ENCODE results near the gene STIL.

DNA sequence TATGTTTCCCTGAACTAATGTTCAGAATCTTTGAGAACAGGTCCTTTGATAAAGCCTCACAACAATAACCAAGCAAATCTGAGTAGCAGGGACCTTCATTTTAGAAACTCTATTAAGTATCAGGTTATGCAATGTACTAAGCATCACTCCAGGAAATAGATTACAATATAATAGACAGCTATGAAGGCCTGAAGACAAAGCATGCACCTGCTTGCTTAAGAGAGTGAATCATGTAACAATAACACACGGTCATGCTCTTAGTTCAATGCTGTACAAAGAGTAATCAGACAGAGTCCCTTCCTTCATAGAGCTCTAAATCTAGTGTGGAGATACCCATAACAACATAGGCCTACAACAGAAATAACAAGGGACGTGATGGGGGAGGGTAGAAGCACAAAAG is 11.6 kb upstream of the STIL start:
- no peak for TF ChIP-seq GATA3 (IDR thresholded peaks at IDR 0.05; ENCODE audit: low read depth, low read length)
- TF ChIP-seq GATA2 (IDR thresholded peaks at IDR 0.05; ENCODE audit: low read depth, low read length) = no peak
